Epithelial cell of alveolus of lung (primary cell): Measurements from ENCODE around the gene COA1. TPM values are rescaled to one million over a fixed set of nuclear protein-coding genes. Genes with fewer than 3 reads are reported as not detected.

ENCODE experiments used
- total RNA-seq: library from RNA; depleted of rRNA; stranded (reverse); fragments of >200 nt; gene quantifications from 2 replicates; pipeline ENCODE4 v1.2.1, GENCODE V29; 2015

COA1 gene
- 52.6 and 75.4 TPM in 2 replicates for total RNA-seq

GRCh38 chr7:43729214-43729923 lies at the start of gene COA1:
Gene COA1, minus strand, starts transcription at chr7:43729523. Its CDS starts 80,909 bp downstream, at chr7:43648614.

GRCh38 chr7:43758029-43758821 lies 28.9 kb upstream of the COA1 start, which contains the start of gene BLVRA:
Gene BLVRA, plus strand, starts transcription at chr7:43758680. Its CDS starts 12,479 bp downstream, at chr7:43771159.

Other genes with a start within 250 kb of the COA1 start
- 22.8 and 77.4 TPM in 2 replicates for gene STK17A, start 146.4 kb downstream of the COA1 start, total RNA-seq
- 42.6 and 59.5 TPM in 2 replicates for gene BLVRA, start 29.2 kb upstream of the COA1 start, total RNA-seq
- 165 TPM in 2 replicates for gene MRPS24, start 140.0 kb upstream of the COA1 start, total RNA-seq
- gene URGCP, start 177.1 kb upstream of the COA1 start, total RNA-seq = 18.3 and 19.3 TPM in 2 replicates
- gene UBE2D4, start 196.9 kb upstream of the COA1 start, total RNA-seq = 10.0 and 10.3 TPM in 2 replicates